Glomerular endothelial cell (primary cell): ENCODE results near the gene TRIAP1. TPM values are rescaled to one million over a fixed set of nuclear protein-coding genes. Genes with fewer than 3 reads are reported as not detected.
A peak's percentile ranks its signal among the peaks of the same experiment; 100 is the strongest.
"Not testable (repeated sequence)": the region's sequence is repeated elsewhere in the genome, so short reads cannot be mapped to it uniquely, and the experiment has no call there.

ENCODE experiments used
- DNase-seq: peaks from one replicate; pipeline ENCODE4 v3.0.0-alpha.2; 2011; ENCODE audit warnings: low read depth, low spot score; ENCODE audit errors: extremely low read depth
- total RNA-seq: library from RNA; depleted of rRNA; stranded (reverse); fragments of >200 nt; gene quantifications from 2 replicates; pipeline ENCODE4 v1.2.3, GENCODE V29; 2015

The TRIAP1 gene
- total RNA-seq, 1 donor from 2014 or later, result 42.4 TPM

- no peak for DNase-seq
These were observed 22.8 kb upstream of the TRIAP1 start for GRCh38 chr12:120468821-120469449.

GRCh38 chr12:120468325-120468820 is 22.2 kb upstream of the TRIAP1 start:
- no peak for DNase-seq

DNA sequence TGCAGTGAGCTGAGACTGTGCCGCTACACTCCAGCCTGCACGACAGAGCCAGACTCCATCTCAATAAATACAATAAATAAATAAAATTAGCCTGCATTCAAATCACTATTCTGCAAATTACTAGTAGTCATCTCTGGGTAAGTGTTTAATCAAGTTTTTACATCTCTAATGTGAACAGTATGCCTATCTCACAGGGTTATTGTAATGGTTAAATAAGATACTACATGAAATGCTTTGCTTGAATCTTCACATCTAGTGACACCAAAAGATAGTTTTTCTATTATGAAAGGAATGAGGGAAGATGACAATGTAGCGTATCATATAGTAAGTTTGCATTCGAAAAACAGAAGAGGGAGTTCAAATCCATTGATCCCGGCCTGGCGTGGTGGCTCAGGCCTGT is 21.3 kb upstream of the TRIAP1 start:
- no peak for DNase-seq

DNA sequence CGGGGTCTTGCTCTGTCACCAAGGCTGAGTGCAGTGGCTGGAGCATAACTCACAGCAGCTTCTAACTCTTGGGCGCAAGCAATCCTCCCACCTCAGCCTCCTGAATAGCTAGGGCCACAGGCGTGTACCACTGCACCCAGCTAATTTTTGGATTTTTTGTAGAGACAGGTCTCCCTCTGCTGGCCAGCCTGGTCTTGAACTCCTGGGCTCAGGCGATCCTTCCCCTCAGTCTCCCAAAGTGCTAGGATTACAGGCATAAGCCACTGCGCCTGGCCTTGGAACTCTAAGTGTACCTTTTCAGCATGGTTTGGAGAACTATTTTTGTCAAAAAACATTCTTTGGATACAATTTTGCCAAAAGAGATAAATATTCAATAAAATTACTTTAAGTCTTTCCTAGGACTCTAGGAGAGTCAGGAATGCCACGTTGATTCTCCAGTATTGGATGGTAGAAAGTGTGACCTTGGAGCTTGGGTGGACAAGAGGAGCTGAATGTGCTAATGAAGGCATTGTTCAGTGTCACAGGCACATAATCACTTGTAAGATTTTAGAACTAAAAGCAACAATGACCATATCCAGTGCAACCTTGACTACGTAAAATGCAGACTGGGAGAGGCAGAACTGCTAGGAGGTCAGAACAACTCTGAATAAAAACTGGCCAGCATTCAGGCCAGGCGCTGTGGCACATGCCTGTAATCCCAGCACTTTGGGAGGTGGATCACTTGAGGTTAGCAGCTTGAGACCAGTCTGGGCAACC is 20.6 kb upstream of the TRIAP1 start:
- no peak for DNase-seq

DNA sequence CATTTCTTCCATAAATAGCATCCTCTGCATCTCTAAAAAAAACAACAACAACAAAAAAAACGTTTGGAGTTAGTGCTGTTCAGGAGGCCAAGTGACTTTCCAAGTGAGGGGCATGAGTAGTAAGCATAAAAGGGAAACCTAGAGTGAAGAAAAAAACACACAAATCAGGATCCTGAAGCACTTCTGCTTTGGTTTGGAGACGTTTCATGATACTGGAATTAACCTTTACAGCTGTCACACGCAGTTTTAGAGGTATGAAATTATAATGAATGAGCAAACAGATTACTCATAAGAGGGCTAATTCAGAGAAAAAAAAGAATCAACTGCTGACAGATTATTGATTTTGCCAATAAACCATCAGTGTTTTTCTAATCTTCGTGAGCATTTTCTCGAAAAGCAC is 19.6 kb upstream of the TRIAP1 start:
- DNase-seq, result no peak

DNA sequence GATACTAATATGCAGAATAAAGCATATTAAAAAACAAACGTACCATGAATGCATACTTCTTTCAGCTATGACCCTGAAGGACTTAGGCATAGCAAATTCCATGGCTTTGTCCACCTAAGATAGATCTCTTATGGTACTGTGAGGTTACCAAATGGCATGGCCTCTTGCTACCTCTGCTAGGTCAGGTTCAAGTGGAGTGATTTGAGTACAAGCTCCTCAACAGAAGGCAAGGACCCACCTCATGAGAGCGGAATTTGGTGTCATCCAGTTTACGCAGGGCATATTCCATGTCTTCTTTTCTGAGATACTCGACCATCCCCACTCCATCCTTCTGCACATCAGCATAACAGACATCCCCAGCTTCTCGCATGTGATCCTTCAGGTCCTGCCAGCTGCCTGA is 17.5 kb upstream of the TRIAP1 start:
- DNase-seq, result no peak

DNA sequence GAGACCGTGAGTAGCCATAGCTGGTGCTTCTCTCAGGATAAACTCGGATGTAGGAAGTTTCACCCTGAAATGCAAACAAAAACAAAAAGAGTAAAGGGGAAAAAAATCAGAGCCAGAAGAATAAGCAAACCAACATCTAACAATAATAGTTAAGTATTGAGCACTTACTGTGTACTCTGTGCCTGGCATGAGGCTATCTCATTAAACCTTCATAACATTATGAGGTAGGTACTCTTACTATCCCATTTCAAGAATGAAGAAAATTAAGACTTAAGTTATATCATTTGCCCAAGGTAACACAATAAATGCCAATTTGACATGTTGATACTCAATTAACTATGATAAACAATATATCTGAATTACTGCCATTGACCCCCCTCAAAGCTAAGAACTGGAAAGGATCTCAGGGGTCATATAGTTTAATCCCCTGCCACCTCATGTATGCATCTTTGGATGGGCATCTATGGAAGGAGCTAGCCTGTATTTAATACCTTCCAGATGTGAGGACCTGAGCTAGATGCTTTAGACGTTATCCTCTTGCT is 16.0 kb upstream of the TRIAP1 start:
- DNase-seq, result no peak

DNA sequence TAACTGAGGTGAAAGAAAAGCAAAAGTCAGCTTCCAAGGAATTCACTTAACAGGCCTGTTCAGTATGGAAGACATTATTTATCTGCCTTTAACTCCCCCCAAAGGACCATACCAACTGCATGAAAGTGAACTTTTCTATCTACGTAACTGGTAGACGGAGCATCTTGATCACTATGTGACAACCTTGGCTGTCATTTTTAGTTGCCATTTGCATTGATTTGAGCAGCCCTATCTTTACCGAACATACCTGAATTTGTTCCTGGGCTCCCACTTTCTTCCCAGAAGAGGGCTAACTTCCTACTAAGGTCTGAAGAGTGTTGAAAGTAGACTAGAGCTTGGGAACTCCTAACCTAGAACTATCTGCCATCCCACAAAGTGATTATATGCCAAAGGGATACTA is 14.0 kb upstream of the TRIAP1 start:
- no peak for DNase-seq

- DNase-seq, result no peak
These were observed 10.9 kb upstream of the TRIAP1 start for GRCh38 chr12:120457133-120457532.

- no peak for DNase-seq
These were observed 9.1 kb upstream of the TRIAP1 start for GRCh38 chr12:120455302-120455701.

- no peak for DNase-seq
These were observed 7.8 kb upstream of the TRIAP1 start for GRCh38 chr12:120453977-120454376.

DNA sequence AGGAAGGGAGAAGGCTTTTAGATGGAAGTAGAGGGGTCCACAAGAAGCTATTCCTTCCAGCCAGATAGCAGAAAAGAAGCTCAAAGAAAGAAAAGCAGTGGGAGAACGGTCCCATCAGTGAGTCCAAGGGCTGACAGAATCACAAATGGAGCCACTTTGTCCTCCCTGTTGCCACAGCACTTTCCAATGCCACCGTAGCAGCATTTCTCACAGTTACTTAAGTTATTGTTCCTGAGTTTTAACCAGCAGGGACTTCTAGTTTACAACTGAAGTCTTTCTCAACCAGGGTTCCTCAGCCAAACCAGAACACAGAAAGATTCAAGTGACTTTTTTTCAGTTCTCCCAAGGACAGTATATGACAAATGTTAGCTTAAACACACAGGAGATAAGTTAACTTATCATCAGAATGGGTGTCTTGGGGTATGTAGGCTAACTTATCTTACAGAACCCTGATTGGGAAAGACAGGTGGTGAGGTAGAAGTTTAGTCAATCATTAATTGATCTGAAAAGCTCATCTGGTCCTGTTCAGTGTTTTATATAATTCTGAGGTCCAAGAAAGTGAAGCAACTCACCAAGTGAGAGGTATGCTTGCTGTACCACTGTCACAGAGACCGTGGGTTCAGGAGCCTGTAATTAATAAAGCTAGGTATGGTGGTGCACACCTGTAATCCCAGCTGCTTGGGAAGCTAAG is 7.0 kb upstream of the TRIAP1 start:
- DNase-seq, result no peak

DNA sequence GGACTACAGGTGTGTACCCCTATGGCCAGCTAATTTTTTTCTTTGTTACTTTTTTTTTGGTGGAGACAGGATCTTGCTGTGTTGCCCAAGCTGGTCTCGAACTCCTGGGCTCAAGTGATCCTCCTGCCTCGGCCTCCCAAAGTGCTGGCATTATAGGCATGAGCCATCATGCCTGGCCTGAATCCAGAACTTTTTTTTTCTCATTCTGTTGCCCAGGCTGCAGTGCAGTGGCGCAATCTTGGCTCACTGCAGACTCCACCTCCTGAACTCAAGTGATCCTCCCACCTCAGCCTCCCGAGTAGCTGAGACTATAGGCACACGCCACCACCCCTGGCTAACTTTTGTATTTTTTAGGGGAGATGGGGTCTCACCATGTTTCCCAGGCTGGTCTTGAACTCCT is 6.3 kb upstream of the TRIAP1 start:
- DNase-seq, result not testable (repeated sequence)

GRCh38 chr12:120447992-120448391 is 1.8 kb upstream of the TRIAP1 start:
- no peak for DNase-seq

GRCh38 chr12:120446844-120447178 is 627 bp upstream of the TRIAP1 start:
- DNase-seq, result not testable (repeated sequence)

GRCh38 chr12:120444676-120445075 is 1.5 kb downstream of the TRIAP1 start:
- no peak for DNase-seq

- DNase-seq, result no peak
These were observed 6.4 kb downstream of the TRIAP1 start for GRCh38 chr12:120439646-120440247.

DNA sequence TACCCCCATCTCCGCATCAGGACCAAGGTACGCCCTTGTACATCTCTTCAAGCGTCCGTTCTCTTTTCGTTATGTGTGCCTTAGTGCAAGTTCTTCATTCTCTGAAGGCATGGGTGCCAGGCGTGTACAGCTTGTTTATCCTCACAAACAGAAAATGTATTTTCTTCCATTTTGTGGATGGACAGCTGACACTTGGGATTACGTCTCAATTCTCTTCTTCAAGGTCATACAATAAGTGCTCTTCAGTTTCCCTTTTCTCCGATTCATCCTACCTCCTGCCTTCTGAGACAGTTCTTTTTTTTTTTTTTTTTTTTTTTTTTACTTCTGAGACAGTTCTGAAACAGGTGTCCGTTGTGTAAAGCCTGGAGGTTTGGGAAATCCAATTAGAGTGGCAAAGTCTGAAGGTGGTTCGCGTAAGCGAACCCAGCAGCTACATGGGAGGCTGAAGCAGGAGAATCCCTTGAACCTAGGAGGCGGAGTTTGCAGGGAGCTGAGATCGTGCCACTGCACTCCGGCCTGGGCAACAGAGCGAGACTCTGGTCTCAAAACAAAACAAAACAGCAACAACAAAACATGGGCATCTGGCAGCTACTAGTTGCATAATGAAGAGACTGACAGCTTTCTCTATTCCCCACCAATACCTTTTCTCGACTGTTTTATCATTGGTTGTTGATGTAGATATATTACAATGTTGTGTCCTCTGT is 7.5 kb downstream of the TRIAP1 start:
- DNase-seq, result no peak

DNA sequence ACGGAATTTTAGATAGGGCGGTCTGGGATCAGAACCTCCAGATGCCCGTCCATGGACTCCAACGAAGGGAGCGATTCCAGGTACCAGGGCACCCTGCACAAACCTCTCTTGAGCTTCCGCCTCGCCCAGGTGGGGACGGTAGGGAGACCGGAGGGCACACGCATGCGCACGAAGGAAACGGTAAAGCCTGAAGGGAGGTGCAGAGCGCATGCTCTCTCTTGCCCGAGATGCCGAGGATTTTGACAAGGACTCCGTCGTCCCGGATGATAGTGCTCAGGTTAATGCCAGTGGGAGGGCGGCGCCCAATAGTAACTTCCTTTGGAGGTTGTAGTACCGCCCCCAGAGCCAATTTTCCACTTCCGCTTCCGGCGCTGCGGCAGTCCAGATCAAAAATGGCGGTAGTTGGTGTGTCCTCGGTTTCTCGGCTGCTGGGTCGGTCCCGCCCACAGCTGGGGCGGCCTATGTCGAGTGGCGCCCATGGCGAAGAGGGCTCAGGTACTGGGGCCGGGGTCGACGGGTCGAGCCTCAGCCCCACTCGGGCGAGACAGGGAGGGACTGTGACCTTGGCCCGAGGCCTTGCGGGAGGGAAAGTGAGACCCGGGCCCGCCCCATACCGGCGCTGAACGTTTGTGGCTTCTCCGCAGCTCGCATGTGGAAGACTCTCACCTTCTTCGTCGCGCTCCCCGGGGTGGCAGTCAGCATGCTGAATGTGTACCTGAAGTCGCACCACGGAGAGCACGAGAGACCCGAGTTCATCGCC is 8.3 kb downstream of the TRIAP1 start, which contains the start of gene COX6A1:
Gene COX6A1 (plus strand): TSS at position 379 of the 760 bp plus-strand sequence. CDS start 14 bp downstream, at position 393.
- peak; percentile 60 for DNase-seq
